ENCODE measurements around the gene P2RX6.
"Not testable (repeated sequence)": the region's sequence is repeated elsewhere in the genome, so short reads cannot be mapped to it uniquely, and the experiment has no call there.

The P2RX6 gene

DNA sequence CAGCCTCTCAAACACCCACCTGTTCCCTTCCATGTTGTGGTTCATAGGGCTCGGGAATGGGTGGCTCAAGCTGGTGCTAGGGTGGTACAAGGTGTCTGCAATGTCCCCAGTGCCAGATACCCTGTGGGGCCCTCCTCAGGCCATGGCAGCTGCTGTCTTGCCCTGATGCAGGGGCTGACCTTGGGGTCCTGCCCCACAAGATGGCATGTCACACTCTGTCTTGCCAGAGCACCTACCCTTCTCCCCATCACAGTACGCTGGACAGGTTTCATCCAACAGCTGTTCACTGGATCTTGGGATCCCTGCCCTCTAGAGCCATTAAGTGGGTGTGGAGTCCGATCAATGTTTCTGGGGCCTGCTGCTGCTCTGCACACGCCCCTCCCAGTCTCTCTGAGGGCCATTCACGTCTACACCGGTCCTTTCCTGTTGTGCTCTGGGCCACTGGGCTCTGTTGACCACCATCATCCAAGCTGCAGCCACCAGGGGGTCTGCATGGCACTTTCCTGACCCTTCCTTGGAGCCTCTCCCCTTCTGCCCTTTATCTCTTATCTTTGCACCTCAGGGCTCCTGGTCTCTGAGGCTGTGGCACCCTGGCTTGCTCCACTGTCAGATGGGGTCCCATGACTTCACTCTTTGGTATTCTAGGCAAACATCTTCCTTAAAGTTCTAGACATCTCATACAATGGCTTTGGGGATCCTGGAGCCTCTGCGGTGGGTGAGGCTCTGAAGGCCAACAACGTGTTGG lies 37.9 kb downstream of the P2RX6 start:
- DNase-seq (ENCODE audit: low spot score), result no peak

DNA sequence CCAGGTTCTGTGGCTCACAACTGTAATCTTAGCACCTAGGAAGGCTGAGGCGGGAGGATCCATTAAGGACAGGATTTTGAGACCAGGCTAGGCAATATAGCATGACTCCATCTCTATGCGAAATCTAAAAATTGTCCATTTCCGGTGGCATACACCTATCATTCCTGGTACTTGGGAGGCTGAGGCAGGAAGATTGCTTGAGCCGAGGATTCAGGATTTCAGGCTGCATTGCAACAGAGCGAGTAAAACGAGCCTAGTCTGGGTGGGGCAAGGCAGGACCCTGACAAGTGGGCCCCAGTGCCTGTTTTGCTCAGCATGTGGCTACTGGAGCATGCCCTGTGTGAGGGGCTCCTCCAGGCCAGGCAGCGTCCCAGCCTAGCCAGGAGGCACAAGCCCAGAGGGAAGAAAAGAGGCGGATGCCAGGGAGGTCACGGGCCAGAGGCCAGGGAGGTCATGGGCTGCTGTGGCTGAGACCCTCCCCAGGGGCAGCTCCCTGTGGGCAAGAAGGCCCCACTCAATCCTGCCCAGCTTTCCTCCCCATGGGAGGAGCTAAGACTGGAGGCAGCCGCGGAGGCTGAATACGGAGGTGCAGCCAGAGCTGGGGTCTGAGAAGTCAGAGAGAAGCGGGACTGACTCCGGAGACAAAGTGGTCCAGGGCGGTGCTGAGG lies 39.2 kb downstream of the P2RX6 start:
- no peak for DNase-seq (ENCODE audit: low spot score)

DNA sequence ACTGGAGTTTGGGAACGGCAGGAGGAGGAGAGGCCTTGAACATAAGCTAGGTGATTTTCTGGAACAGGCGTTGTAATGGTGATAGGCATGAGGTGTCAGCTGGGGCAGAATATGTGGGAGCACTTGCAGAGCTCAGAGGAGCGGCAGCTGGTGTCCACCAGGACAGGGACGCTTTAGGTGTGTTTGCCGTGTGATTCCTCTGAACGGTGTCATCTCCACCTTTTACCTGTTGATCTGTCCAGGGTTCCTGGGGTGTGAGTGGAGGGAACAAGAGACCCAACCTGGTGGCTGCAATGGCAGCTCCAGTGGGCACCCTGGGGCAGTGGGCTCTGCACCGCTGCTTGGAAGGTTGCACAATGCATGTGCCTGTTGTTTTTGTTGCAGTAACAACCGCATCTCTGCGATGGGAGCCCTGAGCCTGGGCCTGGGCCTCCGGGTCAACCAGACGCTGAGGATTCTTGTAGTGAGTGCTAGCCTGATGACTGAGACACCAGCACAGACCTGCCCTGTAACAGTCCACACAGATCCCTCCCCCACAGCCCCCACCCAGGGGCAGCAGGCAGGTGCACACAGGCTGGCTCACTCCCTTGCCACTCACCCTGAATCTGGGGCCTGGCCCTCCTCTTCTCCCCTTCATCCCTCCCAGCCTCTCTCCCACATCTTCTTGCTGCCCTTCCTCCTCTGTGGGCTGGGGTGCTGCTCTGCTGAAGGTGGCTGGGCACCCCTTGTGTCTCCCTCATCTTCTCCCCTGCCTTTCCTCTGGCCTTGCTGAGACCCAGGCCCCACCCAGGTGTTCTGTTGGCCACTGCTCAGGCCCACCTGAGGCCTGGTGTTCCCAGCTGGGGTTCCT lies 40.0 kb downstream of the P2RX6 start:
- no peak for DNase-seq (ENCODE audit: low spot score)

DNA sequence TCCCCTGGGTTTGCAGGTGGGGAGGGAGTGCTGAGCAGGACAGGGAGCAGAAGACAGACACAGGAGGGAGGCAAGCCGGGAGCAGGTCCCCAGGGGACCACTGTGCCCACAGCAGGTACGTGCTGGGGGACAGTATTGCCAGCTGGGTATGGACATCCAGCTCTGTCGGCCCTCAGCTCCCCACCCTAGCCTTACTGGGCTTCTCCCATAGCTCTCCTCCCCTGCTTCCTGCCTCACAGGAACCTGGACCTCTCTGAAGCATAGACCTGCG lies 40.5 kb downstream of the P2RX6 start:
- DNase-seq (ENCODE audit: low spot score), result no peak

DNA sequence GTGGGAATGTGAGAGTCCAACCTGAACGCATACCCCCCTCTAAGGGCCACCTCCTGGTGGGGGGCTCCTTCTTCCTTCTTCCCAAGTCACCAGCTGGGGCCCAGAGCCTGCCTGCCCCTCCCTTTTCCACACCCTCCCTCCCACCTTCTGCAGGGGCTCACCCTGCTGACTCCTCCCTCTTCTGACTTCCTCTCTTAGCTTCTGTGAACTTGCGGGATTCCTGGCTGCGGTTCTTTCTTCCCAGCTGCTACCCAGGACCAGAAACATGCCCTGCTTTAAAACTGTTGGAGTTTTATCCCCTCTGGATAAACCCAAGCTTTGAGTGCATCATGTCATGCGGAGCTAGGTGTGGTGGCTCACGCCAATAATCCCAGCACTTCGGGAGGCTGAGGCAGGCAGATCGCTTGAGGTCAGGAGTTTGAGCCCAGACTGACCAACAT lies 40.9 kb downstream of the P2RX6 start:
- no peak for DNase-seq (ENCODE audit: low spot score)

DNA sequence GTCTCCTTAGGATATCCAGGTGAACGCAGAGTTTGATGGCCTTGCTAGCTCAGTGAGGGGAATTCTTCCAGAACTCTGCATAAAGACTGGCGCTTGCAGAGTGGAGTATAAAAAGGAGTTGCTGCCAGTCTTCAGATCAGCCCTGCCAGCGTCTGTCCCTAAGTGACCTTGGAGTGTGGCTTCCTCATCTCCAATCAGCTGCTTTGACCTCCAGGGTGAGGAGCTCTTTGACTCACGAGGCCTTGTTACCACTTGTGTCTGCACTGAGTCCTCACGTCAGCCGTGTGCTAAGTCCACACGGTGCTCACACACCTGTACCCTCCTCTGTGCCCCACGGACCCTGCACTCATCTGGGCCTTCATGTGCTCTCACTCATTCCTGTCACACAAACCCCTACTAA lies 45.4 kb downstream of the P2RX6 start:
- not testable (repeated sequence) for DNase-seq (ENCODE audit: low spot score)

GRCh38 chr22:21061660-21062321 lies 46.8 kb downstream of the P2RX6 start:
- DNase-seq (ENCODE audit: low spot score), result not testable (repeated sequence)

GRCh38 chr22:21064425-21064824 lies 49.5 kb downstream of the P2RX6 start:
- not testable (repeated sequence) for DNase-seq (ENCODE audit: low spot score)

GRCh38 chr22:21064917-21065864 lies 50.2 kb downstream of the P2RX6 start:
- DNase-seq (ENCODE audit: low spot score), result no peak

GRCh38 chr22:21067075-21067900 lies 52.3 kb downstream of the P2RX6 start:
- DNase-seq (ENCODE audit: low spot score), result no peak

- no peak for DNase-seq (ENCODE audit: low spot score)
Observed at GRCh38 chr22:21067901-21068680, 53.1 kb downstream of the P2RX6 start.

DNA sequence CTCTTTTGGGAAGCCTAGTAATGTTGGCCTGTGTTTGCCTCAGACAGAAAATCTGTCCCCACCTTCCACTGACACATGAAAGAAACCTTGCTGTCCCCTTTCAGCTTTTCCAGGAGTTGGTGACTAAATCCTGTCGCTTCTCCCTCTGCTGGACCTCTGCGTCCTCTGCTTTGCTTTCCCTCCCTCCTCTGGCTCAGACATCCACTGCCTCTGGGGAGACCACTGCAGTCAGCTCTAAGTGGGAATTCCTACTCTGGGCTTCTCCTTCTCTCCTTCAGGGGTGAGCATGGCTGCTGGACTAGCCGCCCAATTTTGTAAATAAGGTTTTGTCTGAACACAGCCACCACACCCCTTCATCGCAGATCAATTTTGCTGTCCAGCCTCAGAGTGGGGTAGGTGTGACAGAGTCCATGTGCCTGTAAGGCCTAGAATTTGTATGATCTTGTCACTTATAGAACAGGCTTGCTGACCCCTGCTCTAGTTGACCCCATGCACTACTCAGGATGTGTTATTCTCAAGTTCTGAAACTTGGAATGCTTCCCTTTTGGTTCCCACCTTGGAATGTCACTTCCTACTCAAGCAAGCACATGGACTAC lies 53.8 kb downstream of the P2RX6 start:
- DNase-seq (ENCODE audit: low spot score), result no peak

GRCh38 chr22:21069375-21069774 lies 54.4 kb downstream of the P2RX6 start:
- no peak for DNase-seq (ENCODE audit: low spot score)

DNA sequence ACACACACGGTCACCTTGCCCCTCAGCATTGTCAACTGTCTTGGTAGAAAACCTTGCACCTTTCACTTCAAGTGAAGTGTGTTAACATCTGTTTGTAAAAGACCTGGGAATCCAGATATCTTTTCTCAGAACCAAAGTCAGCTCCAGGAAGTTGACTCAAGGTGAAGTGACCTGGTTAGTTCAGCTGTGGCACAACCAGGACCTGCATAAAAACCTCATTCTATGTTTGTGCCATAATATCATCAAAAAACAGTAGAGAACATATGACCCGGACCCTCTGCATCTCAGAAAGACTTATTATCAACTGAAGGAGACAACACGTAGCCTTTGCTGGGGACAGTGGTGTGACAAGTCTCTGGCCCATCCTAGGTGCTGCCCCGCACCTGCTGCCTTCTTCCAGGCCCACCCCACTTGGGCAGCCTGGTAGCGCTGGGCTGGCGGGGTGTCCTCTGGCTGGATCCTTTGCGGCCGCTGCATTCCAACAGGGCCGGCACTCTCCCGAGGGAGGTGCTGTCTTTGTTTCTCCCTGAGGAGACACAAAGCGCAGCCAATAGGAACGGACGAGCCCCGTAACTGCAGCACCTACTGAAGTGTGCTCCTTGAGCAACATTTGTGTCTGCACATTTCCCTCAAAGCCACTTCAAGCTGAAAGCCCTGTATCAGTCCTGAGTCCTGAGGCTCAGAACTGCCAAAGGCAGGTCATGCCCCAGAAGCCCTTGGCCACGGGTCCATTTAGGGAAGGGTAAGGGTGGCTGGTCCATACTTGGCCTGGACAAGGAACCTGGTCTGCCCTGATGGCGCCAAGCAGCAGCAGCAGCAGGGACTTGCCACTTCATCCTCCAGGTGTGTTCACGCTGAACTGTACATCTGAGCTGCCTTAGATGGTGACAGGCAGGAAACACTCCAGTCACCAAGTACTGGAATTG lies 56.0 kb downstream of the P2RX6 start:
- no peak for DNase-seq (ENCODE audit: low spot score)

- not testable (repeated sequence) for DNase-seq (ENCODE audit: low spot score)
Observed at GRCh38 chr22:21071796-21072195, 56.8 kb downstream of the P2RX6 start.

DNA sequence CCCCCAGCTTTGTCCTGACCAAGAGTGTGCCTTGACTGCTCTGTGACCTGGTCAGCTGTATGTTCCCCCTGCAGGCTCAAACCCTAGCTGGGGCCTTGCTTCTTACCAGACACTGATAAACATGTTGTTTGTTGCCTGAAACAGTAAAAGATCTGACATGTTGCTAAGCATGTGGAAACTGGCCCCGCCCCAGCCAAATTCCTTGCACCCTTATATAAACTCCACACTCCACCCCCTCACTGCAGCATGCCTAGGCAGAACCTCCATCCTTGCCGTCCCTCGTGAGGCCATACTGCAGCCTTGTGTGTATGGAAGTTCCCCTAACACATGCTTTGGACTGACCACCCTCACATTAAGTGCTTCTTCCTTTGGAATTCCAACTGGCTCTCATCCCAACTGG lies 58.1 kb downstream of the P2RX6 start:
- DNase-seq (ENCODE audit: low spot score), result no peak

GRCh38 chr22:21073482-21073881 lies 58.5 kb downstream of the P2RX6 start:
- DNase-seq (ENCODE audit: low spot score), result no peak

- DNase-seq (ENCODE audit: low spot score), result no peak
Observed at GRCh38 chr22:21074102-21074715, 59.2 kb downstream of the P2RX6 start.

All from Ammon's horn (tissue), 1 donor.